Mesendoderm (in vitro differentiated cells): ENCODE measurements around the gene CASTOR2.
"Not testable (repeated sequence)": the region's sequence is repeated elsewhere in the genome, so short reads cannot be mapped to it uniquely, and the experiment has no call there.

Experiments used
- DNase-seq: peaks from one replicate; pipeline ENCODE4 v3.0.0; 2013
- H2AK5ac ChIP-seq: 2 replicates; pipeline ENCODE4 v1.6.1; 2013; ENCODE audit warnings: low read length, inconsistent platforms
- H2BK120ac ChIP-seq: 2 replicates; pipeline ENCODE4 v1.6.1; 2013; ENCODE audit warnings: low read depth, mild to moderate bottlenecking, low read length, moderate library complexity, mixed read lengths
- H2BK15ac ChIP-seq: replicated peaks from 2 replicates; pipeline ENCODE4 v1.6.1; 2013; ENCODE audit warnings: low read depth, mild to moderate bottlenecking, moderate library complexity
- H2BK5ac ChIP-seq: 2 replicates; pipeline ENCODE4 v1.6.1; 2013; ENCODE audit warnings: low read length, inconsistent platforms
- H3K18ac ChIP-seq: 2 replicates; pipeline ENCODE4 v1.6.1; 2013; ENCODE audit warnings: mild to moderate bottlenecking, low read length, mixed read lengths
- H3K23ac ChIP-seq: one replicate; pipeline ENCODE4 v1.6.1; 2013; ENCODE audit warnings: low read length
- H3K27ac ChIP-seq: 2 replicates; pipeline ENCODE4 v1.5.1; 2013; ENCODE audit warnings: low read depth, mild to moderate bottlenecking, inconsistent platforms, low read length, moderate library complexity
- H3K27me3 ChIP-seq: 2 replicates; pipeline ENCODE4 v1.6.1; 2013; ENCODE audit warnings: low read length, control low read depth, mild to moderate bottlenecking, inconsistent platforms; ENCODE audit not compliant: insufficient read depth, poor library complexity
- H3K36me3 ChIP-seq: 2 replicates; pipeline ENCODE4 v1.6.1; 2013; ENCODE audit warnings: low read length, inconsistent platforms; ENCODE audit not compliant: control insufficient read depth, insufficient read depth
- H3K4ac ChIP-seq: one replicate; pipeline ENCODE4 v1.6.1; 2013; ENCODE audit warnings: low read depth, mild to moderate bottlenecking, low read length, moderate library complexity
- H3K4me1 ChIP-seq: 2 replicates; pipeline ENCODE4 v1.6.1; 2013; ENCODE audit warnings: low read depth, low read length, inconsistent platforms; ENCODE audit not compliant: control insufficient read depth
- H3K4me2 ChIP-seq: 2 replicates; pipeline ENCODE4 v1.6.1; 2013; ENCODE audit warnings: low read length
- H3K4me3 ChIP-seq: 2 replicates; pipeline ENCODE4 v1.5.1; 2013; ENCODE audit warnings: mild to moderate bottlenecking, low read length
- H3K56ac ChIP-seq: one replicate; pipeline ENCODE4 v1.6.1; 2013; ENCODE audit warnings: low read length
- H3K79me1 ChIP-seq: 2 replicates; pipeline ENCODE4 v1.6.1; 2013; ENCODE audit warnings: low read length, inconsistent platforms
- H3K79me2 ChIP-seq: 2 replicates; pipeline ENCODE4 v1.6.1; 2013; ENCODE audit warnings: mild to moderate bottlenecking, low read length; ENCODE audit not compliant: control insufficient read depth, insufficient read depth
- H3K9ac ChIP-seq: 2 replicates; pipeline ENCODE4 v1.6.1; 2013; ENCODE audit warnings: low read length, inconsistent platforms
- H4K5ac ChIP-seq: one replicate; pipeline ENCODE4 v1.6.1; 2013; ENCODE audit warnings: low read length
- H4K8ac ChIP-seq: one replicate; pipeline ENCODE4 v1.6.1; 2013; ENCODE audit warnings: low read depth, mild to moderate bottlenecking, control low read depth, low read length, moderate library complexity
- WGBS: extraction: QIAGEN DNeasy Blood & Tissue Kit; methylation state at CpG from one replicate; pipeline ENCODE4 v1.1.7; 2013; ENCODE audit warnings: low lambda C conversion rate, missing lambda C conversion rate; ENCODE audit not compliant: insufficient coverage; ENCODE audit errors: extremely low coverage; 5-methylcytosine and 5-hydroxymethylcytosine counted together

The CASTOR2 gene

DNA sequence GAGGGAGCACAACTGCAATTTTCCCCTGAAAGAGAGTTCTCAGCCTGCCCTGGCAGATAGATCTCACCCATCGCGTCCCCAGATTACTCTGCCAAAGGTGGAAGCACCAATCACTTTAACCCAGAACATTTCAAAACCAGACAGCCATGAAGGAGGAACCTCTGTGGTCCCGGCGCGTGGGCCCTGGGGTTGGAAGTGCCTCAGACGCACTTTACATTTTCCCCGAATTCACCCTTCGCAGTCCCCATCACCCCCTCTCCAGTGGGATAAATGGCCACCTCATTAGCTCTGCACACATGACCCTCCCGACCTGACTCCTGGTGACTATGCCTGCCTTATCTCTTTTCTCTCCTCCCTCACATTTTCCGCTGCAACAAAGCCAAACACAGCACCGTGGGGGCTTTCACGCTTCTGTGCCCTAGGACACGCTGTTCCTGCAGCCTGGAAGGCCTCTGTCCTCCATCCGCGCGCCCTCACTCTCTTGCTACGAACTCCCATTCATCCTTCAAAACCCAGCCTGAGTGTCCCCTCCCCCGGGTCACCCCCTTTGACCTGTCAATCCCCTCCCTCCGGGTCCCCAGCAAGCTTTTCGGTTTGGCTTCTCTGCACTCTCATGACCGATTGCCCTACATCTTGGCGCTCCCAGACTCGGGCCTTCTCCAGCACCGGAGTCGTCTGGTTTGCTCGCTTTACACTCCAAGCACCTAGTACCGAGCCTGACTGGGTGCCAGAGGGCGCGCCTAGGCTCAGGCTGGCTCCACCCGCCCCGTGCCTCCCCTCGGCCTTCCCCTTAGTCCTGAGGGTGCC is 598 bp upstream of the CASTOR2 start:
- no CpG with 5 or more reads among the region's 32 CpGs for WGBS
- not testable (repeated sequence) for H3K56ac ChIP-seq, H2BK120ac ChIP-seq, H3K79me1 ChIP-seq, H3K36me3 ChIP-seq, H2AK5ac ChIP-seq, H4K8ac ChIP-seq, H3K27ac ChIP-seq, H2BK5ac ChIP-seq, H3K4me1 ChIP-seq, DNase-seq, H3K4me3 ChIP-seq, H3K4ac ChIP-seq, H3K27me3 ChIP-seq, H3K79me2 ChIP-seq, H3K4me2 ChIP-seq, H4K5ac ChIP-seq, H3K9ac ChIP-seq, H2BK15ac ChIP-seq, H3K23ac ChIP-seq, H3K18ac ChIP-seq

- not testable (repeated sequence) for H3K18ac ChIP-seq, H3K79me2 ChIP-seq
- no CpG with 5 or more reads among the region's 16 CpGs for WGBS
Observed at GRCh38 chr7:74966208-74966854, 1.8 kb downstream of the CASTOR2 start.

GRCh38 chr7:74966909-74967308 is 2.4 kb downstream of the CASTOR2 start:
- H2BK120ac ChIP-seq, H3K56ac ChIP-seq, H3K4me3 ChIP-seq, H3K79me1 ChIP-seq, DNase-seq, H2BK5ac ChIP-seq, H3K4ac ChIP-seq, H3K4me1 ChIP-seq, H3K36me3 ChIP-seq, H3K79me2 ChIP-seq, H2AK5ac ChIP-seq, H3K9ac ChIP-seq, H3K27me3 ChIP-seq, H3K27ac ChIP-seq, H3K18ac ChIP-seq, H4K5ac ChIP-seq, H3K23ac ChIP-seq, H2BK15ac ChIP-seq, H4K8ac ChIP-seq, H3K4me2 ChIP-seq: not testable (repeated sequence)
- no CpG with 5 or more reads among the region's 6 CpGs for WGBS

More at GRCh38 chr7:74966208-74966854, 1.8 kb downstream of the CASTOR2 start:
- H3K4ac ChIP-seq, H3K79me1 ChIP-seq, H4K8ac ChIP-seq, H2AK5ac ChIP-seq, H3K4me1 ChIP-seq, H3K56ac ChIP-seq, H3K9ac ChIP-seq, H2BK5ac ChIP-seq, H3K4me2 ChIP-seq, H3K27me3 ChIP-seq, H3K23ac ChIP-seq, H3K4me3 ChIP-seq, H4K5ac ChIP-seq, H2BK120ac ChIP-seq, H3K36me3 ChIP-seq, H3K27ac ChIP-seq, H2BK15ac ChIP-seq, DNase-seq: not testable (repeated sequence)

- H3K9ac ChIP-seq, H3K27ac ChIP-seq, H3K23ac ChIP-seq, H2BK120ac ChIP-seq, H3K4me2 ChIP-seq, H2BK15ac ChIP-seq, H4K5ac ChIP-seq, H3K27me3 ChIP-seq, H3K79me1 ChIP-seq, H3K56ac ChIP-seq, H3K4me3 ChIP-seq, H3K79me2 ChIP-seq, H3K18ac ChIP-seq, H4K8ac ChIP-seq, H3K4me1 ChIP-seq, H2BK5ac ChIP-seq, H3K4ac ChIP-seq, H3K36me3 ChIP-seq, DNase-seq, H2AK5ac ChIP-seq: not testable (repeated sequence)
- WGBS: no CpG with 5 or more reads among the region's 4 CpGs
Observed at GRCh38 chr7:74971431-74971830, 6.9 kb downstream of the CASTOR2 start.

GRCh38 chr7:74972377-74972776 is 7.9 kb downstream of the CASTOR2 start:
- not testable (repeated sequence) for H3K4me1 ChIP-seq, H3K79me1 ChIP-seq, H2BK120ac ChIP-seq, H3K23ac ChIP-seq, H3K27me3 ChIP-seq, H2BK15ac ChIP-seq, H3K56ac ChIP-seq, H4K5ac ChIP-seq, H4K8ac ChIP-seq, H3K79me2 ChIP-seq, H3K4me3 ChIP-seq, H3K27ac ChIP-seq, H3K4me2 ChIP-seq, H3K18ac ChIP-seq, DNase-seq, H3K9ac ChIP-seq, H3K4ac ChIP-seq, H2BK5ac ChIP-seq, H3K36me3 ChIP-seq, H2AK5ac ChIP-seq
- whole genome bisulfite sequencing: no CpG with 5 or more reads among the region's 7 CpGs
